Stimulated activated CD4-positive, alpha-beta T cell treated with anti-CD3 and anti-CD28 coated beads, TNF-alpha, amount 100 ng/mL, for 1 hour (primary cell): ENCODE results near the gene PRKCB.

Source experiments
- DNase-seq, 3 donors: peaks; one replicate each; pipeline ENCODE4 v3.0.0-alpha.2; 2020; ENCODE audit warnings: low read depth in 3 of 3, low spot score in 1 of 3

Gene PRKCB

GRCh38 chr16:23835390-23836077 is at the start of gene PRKCB:
PRKCB (plus strand) TSS chr16:23835983.
- peak; percentile 62 to 93 (median 76) for DNase-seq

GRCh38 chr16:23786964-23787561 is 48.7 kb upstream of the PRKCB start:
- DNase-seq = no peak

- DNase-seq = no peak
Measured at GRCh38 chr16:23788685-23789084, 47.1 kb upstream of the PRKCB start.

- no peak for DNase-seq
Measured at GRCh38 chr16:23795378-23795777, 40.4 kb upstream of the PRKCB start.

GRCh38 chr16:23796941-23797340 is 38.8 kb upstream of the PRKCB start:
- DNase-seq = no peak

- peak; percentile 50 to 78 (median 60) for DNase-seq
Measured at GRCh38 chr16:23801378-23801777, 34.4 kb upstream of the PRKCB start.

GRCh38 chr16:23802776-23803175 is 33.0 kb upstream of the PRKCB start:
- DNase-seq = no peak

- peak; percentile 38 to 54 (median 51) for DNase-seq
Measured at GRCh38 chr16:23803591-23804123, 32.1 kb upstream of the PRKCB start.

- no peak for DNase-seq
Measured at GRCh38 chr16:23807028-23807427, 28.8 kb upstream of the PRKCB start.

GRCh38 chr16:23821467-23821866 is 14.3 kb upstream of the PRKCB start:
- DNase-seq = no peak

GRCh38 chr16:23821875-23822688 is 13.7 kb upstream of the PRKCB start:
- no peak for DNase-seq

- DNase-seq = no peak
Measured at GRCh38 chr16:23823475-23824384, 12.1 kb upstream of the PRKCB start.

- DNase-seq = no peak
Measured at GRCh38 chr16:23824909-23825308, 10.9 kb upstream of the PRKCB start.

GRCh38 chr16:23826528-23827045 is 9.2 kb upstream of the PRKCB start:
- DNase-seq = no peak

GRCh38 chr16:23827057-23827456 is 8.7 kb upstream of the PRKCB start:
- no peak for DNase-seq

- no peak for DNase-seq
Measured at GRCh38 chr16:23829454-23829853, 6.3 kb upstream of the PRKCB start.

GRCh38 chr16:23830276-23830675 is 5.5 kb upstream of the PRKCB start:
- DNase-seq = no peak

- no peak for DNase-seq
Measured at GRCh38 chr16:23832882-23833281, 2.9 kb upstream of the PRKCB start.

- DNase-seq = no peak
Measured at GRCh38 chr16:23833504-23833903, 2.3 kb upstream of the PRKCB start.

GRCh38 chr16:23833960-23834685 is 1.7 kb upstream of the PRKCB start:
- no peak for DNase-seq
